Omental fat pad (tissue), 4 donors: ENCODE results near the gene ADK. TPM values are rescaled to one million over a fixed set of nuclear protein-coding genes. Genes with fewer than 3 reads are reported as not detected.
"Not testable (repeated sequence)": the region's sequence is repeated elsewhere in the genome, so short reads cannot be mapped to it uniquely, and the experiment has no call there.

Source experiments
- ATAC-seq: fragments of 150-250 bp; one replicate; pipeline ENCODE4 v1.9.1; 2016; ENCODE audit warnings: mild to moderate bottlenecking, moderate library complexity; ENCODE audit not compliant: low FRiP score
- DNase-seq: peaks from one replicate; pipeline ENCODE4 v3.0.0-alpha.2; 2019; ENCODE audit warnings: low spot score
- CTCF ChIP-seq, 3 donors: fragments of 450-650 bp; IDR thresholded peaks; one replicate each; pipeline ENCODE4 v1.5.1; 2016 to 2017; ENCODE audit warnings: antibody characterized with exemption in 3 of 3, mild to moderate bottlenecking in 3 of 3, moderate library complexity in 2 of 3
- total RNA-seq, 4 donors: library from RNA; depleted of rRNA; stranded (reverse); fragments of >200 nt; gene quantifications; one replicate each; pipeline ENCODE4 v1.1.0, GENCODE V29; 2016

ADK gene
- total RNA-seq, 4 donors from 2014 or later = 19.4 to 23.3 (median 22.0) TPM

DNA sequence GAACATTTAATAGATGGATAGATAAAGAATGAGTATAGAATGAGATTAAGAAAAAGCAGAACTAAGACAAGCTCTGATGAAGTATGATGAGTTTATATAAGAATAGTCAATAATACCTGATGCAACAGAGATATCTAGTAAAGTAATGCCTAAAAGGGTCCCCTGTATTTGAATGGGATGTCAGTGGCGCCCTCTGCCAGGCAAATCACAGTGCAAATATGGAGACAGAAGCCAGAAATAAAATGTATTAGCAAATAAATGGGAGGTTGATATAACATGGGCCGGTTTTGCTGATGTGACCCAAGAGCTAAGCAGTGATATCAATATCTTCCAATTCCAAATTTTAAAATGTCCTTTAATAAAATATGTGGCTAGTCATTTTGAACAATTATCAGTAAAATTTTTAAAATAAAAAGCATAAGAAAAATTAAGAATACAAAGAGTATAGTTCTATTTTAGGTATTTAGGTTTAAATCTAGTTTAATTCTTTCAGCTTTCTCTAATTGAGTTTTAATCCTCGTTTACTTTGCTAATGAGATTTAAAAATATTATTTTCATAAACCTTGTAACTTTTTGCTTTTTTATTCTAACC lies 62.6 kb downstream of the ADK start:
- no peak for TF ChIP-seq CTCF (IDR thresholded peaks at IDR 0.05)
- no peak for DNase-seq
- no peak for ATAC-seq

- DNase-seq, ATAC-seq: not testable (repeated sequence)
Measured at GRCh38 chr10:74217110-74217509, 66.1 kb downstream of the ADK start.

DNA sequence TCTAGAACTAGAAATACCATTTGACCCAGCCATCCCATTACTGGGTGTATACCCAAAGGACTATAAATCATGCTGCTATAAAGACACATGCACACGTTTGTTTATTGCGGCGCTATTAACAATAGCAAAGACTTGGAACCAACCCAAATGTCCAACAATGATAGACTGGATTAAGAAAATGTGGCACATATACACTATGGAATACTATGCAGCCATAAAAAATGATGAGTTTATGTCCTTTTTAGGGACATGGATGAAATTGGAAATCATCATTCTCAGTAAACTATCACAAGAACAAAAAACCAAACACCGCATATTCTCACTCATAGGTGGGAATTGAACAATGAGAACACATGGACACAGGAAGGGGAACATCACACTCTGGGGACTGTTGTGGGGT lies 71.4 kb downstream of the ADK start:
- ATAC-seq, DNase-seq: not testable (repeated sequence)

DNA sequence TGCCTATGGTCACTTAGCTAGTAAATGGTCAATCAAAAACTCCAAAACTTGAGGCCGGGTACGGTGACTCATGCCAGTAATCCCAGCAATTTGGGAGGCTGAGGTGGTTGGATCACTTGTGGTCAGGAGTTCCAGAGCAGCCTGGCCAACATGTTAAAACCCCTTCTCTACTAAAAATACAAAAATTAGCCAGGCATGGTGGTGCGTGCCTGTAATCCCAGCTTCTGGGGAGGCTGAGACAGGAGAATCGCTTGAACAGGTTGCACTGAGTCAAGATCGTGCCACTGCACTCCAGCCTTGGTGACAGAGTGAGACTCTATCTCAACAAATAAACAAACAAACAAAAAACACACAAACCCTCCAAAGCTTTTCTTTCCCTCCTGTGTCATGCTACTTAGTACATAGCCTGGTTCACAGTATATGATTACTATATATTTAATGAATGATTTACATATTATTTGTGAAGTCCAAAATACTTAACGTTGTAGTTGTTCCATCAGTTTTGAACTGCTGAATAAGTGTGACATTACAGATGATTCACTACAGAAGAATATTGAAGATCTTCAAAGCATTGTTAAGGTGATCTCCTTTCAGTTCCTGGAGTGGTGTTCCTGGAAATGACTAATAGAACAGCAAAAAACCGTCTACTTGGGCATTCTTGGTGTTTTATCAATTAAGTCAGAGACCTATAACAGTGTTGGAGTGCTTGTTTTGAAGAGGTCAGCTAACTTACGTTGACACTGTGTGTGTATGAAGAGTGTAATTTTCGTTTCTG lies 72.9 kb downstream of the ADK start:
- ATAC-seq (no peak), DNase-seq (no peak)
- TF ChIP-seq CTCF (IDR thresholded peaks at IDR 0.05) = no peak

DNA sequence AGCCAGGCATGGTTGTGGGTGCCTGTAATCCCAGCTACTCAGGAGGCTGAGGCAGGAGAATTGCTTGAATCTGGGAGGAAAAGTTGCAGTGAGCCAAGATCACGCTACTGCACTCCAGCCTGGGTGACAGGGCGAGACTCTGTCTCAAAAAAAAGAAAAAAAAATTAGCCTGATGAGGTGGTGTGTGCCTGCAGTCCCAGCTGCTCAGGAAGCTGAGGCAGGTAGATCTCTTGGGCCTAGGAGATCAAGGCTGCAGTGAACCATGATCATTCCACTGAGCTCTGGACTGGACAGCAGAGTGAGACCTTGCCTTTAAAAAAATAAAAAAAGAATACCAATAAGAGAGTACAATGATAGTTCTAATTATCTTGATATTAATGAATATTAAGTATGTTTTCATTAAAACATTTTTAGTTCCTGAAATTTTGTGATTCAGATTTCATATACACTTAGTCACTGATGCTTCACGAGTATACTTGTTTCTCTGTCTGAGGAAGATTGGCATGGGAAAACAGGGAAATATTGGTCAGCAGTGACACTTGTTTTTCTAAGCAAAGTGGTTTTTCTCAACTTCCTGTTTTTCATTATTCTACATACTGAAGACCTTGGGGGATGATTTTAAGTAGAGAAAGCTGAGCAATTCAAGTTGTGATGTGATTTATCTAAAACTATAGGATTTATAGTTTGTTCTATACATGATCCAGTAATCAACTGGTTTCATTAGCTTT lies 76.8 kb downstream of the ADK start:
- ATAC-seq = no peak
- no peak for DNase-seq
- no peak for TF ChIP-seq CTCF (IDR thresholded peaks at IDR 0.05)

- ATAC-seq = no peak
- TF ChIP-seq CTCF (IDR thresholded peaks at IDR 0.05) = no peak
- no peak for DNase-seq
Measured at GRCh38 chr10:74231375-74231774, 80.4 kb downstream of the ADK start.

DNA sequence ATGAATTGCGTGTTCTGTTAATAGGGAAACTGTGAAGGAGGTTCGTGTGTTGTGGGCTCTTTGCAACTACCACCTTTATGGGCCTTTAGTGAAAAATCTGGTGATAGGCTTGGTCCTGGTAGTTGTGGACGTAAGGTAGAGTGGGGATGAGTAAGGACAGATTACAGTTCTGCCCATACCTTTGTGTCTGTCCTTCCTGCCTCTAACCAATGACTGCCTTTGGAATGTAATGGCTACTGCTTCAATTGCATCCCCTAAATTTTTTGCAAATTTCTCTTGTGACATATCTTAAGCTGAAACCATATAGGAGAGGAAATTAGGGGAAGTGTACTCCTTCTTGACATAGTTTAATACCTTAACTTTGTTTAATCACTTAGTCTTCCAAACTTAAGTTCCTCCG lies 82.3 kb downstream of the ADK start:
- DNase-seq (no peak), ATAC-seq (no peak)
- no peak for TF ChIP-seq CTCF (IDR thresholded peaks at IDR 0.05)

- no peak for DNase-seq
- TF ChIP-seq CTCF (IDR thresholded peaks at IDR 0.05) = no peak
- no peak for ATAC-seq
Measured at GRCh38 chr10:74234569-74234968, 83.5 kb downstream of the ADK start.
